T follicular helper cell (primary cell): Measurements from ENCODE around the gene SUSD1.
A peak's percentile ranks its signal among the peaks of the same experiment; 100 is the strongest.

ENCODE experiments used
- DNase-seq: peaks from one replicate; pipeline ENCODE4 v3.0.0-alpha.2; 2020; ENCODE audit warnings: low read depth

SUSD1 gene

GRCh38 chr9:112041536-112042243 is 133.4 kb downstream of the SUSD1 start:
- DNase-seq, result no peak

DNA sequence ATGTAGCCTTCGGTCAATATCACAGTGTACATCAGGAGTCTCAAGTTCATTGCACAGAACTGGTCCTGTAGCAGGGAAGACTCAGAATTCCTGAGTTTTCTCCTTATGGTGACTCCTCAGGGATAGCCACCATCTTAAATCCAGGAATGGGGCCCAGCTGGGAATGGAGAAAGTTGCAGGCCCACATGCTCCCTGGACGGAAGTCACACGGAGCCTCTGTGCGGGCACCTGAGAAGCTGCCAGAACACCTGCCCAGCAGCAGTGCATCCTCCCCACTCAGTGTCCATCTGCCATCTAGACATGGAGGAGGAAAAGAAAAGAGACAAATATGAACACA is 133.9 kb downstream of the SUSD1 start:
- DNase-seq, result no peak

GRCh38 chr9:112038017-112038408 is 137.1 kb downstream of the SUSD1 start:
- DNase-seq, result no peak

DNA sequence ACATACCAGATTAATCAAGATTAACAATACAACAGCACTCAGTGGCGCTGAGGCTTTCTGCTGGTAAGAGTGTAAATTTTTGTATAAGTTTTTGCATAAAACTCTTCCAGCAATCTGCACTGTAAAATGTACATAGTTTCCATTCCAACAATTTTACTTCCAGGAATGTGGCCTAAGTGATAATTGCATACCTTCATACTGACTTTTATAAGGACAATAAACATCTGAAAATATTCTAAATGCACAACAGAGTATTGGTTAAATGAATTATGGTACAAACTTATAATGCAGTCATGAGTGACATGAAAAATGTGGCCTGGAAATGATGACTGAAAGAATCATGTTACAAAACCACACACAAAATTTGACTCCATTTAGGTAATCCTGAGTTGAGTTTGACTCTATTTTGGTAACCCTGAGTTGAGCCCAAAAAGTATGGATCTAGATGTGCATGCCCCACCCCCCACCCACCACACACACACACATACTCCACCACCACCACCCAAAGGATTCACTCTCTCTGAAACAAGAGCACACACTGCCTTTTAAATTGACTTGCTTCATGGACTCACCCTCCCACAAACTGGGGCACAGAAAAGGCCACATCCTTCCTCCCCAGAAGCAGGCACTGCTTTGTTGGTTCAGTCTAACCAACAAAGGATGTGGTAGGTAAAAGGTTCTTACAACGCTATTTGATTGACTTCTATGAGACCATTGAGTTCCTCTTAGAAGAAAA is 137.6 kb downstream of the SUSD1 start:
- peak; percentile 45 for DNase-seq

DNA sequence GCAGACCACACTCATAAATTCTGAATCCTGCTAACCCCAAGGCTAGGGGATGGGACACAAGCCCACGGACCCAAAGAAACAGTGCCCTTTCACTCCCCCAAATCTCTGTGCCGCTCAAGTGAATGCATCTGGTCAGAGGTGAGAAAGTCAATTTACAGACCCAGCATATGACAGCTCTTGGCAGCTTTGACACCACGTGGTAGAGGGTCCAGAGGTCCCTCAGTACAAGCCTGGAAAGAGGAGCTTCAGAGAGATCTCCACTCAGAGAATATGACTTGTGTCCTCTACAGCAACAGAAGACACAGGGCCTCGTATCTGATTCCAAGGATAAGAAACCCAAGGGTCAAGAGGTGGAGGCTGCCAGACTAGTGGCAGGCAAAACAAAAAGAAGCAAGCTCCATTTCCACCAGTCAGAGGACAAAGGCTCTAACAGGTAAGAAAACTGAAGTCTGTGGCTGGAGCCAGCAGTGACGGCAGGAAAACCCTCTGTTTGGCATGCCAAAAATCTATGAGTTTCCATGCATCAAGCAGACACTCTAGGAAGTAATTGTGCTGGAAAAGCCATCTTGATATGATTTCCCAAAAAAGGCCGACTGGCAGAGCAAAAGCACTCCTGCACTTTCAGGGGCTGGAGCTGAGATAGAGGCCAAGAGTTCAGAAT is 139.8 kb downstream of the SUSD1 start:
- no peak for DNase-seq

DNA sequence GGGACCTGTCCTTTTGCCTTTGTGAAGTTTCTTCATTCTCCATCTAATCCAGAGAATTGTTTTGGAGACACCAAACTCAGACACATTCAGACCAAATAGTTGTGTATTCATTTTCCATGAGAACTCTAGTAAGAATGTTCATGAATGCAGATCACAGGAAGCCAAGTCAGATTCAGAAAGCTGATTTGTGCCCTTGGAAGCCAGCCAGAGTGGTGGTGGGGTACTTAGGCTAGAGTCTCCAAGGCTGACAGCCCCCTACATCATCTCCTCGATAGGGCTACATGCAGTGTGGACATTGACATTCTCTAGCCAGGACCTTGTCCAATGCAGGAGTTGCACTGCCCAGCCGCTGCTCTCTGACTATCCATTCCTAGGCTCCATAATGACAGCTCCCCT is 140.9 kb downstream of the SUSD1 start:
- no peak for DNase-seq

DNA sequence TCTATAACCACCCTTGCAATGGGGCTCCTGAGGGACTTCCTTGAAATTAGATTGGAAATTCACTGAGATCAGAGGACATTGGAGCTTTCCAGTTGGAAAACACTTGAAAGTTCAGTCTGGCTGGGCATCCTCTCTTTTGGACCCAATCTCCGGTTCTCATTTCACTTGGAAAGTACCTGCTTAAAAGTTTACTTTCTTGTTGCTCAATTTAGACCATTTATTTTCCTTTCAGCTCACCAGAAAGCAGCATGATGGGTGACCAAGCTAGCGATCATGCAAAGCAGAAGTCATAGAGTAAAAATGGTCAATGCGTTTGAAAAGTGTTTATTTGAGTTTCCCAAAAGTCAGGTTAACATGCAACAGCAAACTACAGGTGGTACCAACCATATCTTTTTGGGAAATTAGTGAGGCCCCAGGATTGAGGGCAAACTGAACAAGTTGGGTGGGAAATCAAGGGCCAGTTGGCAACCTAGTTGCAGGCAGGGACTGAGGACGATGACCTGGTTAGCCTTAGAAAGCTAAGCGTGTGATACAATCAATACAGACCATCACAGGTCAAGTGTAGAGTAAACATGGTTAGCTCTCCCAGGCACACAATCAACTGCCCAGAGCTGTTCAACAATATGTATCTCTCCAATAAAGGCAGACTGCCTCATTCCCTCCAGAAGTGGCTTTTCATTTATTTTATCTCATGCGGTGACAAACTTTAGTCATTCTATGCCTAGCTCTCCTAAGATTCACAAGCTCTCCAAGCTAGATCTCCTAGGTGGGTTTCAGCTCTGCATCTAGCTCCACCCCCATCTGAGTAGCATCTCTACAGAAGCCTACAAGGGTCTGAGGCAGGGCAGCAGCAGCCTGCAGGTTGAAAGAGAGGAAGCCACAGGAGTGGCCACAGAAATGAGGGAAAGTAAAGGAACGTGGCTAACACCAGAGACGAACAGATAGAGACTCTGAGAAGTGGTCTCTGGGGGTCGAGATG is 141.6 kb downstream of the SUSD1 start:
- no peak for DNase-seq

DNA sequence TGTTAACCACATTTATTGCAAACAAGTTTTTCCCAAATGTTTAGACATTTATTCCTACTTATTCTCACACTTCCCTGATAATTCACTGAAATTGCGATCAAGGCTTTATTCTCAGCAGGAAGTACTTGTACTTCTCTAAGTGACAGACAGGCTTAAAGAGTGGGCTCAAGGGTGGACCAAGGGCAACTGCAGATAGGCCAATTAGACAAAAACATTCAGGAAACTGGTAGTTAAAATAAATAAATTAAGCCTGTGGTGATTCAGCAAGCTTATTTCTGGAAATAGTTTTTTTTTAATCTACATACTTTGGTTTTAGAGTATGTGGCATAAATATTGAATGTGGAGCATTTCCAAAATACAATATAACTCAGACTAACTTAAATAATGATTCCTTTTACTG is 142.4 kb downstream of the SUSD1 start:
- no peak for DNase-seq

- DNase-seq, result no peak
Measured at GRCh38 chr9:112032009-112032408, 143.1 kb downstream of the SUSD1 start.

DNA sequence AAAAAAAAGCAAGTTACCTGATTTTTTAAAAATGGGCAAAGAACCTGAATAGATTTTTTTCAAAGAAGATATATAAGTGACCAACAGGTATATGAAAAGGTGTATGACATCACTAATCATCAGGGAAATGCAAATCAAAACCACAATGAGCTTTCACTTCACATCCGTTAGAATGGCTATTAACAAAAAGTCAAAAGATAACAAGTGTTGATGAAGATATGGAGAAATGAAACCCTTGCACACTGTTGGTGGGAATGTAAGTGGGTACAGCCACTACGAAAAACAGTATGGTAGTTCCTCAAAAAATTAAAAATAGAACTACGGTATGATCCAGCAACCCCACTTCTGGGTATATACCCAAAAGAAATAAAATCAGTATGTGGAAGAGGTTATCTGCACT is 143.7 kb downstream of the SUSD1 start:
- no peak for DNase-seq

GRCh38 chr9:112029921-112030444 is 145.1 kb downstream of the SUSD1 start:
- DNase-seq, result no peak

DNA sequence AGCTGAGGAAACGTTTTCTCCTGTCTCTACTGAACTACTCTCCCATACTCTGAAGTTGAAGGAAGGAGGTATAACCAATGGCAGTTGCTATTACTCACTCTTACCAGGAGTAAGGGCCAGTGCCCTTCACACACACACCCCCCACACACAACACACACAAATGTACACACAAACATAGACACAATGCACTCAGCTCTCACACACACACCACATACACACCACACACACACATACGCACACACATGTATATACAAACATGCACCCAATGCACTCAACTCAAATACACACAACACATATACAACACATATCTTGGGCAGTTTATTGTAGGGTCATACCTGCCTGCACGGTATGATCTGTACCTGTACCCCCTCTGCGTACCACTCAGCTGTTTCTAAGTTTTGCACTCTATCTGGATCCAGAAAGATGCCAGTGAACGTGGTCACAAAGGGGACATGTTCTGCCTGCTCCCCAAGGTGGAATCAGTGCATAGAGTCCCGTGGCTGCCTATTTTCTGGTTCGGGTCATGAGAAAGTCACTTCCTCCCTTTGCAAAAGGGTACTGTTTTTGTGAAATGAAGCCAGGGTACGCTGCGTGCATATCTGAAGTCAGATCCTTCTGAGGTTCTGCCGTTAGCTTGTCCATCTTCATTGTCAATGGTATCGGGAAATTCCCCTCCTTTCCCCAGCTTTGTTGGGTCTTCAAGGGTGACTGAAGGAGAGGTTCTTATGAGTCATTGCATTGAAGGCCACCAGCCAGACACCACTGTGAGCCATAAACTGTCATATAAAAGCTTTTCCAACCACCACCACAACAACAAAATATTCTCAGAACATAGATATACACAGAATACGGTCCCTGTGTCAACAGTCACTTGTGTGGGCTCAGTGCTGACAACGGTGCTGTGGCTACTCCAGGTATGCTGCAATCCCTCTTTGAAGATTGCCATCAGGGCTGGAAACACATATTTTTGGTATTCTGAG is 146.6 kb downstream of the SUSD1 start:
- no peak for DNase-seq

DNA sequence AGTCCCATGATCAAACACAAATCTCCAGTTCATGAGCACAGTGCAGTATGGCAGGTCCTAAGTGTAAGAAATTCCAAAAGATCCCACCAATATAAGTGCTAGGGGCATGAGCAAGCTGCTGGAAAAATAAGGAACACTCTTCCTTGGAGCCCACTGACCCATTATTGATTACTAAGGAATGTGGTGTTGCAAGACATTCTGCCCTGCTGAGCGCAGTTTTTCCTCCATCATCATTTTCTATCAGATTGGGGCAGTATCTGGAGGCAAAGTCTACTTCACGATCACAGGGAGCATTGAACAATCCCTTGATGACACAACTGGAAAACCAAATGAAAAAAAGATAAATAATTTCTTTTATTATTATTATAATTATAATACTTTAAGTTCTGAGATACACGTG is 149.2 kb downstream of the SUSD1 start:
- DNase-seq, result no peak

DNA sequence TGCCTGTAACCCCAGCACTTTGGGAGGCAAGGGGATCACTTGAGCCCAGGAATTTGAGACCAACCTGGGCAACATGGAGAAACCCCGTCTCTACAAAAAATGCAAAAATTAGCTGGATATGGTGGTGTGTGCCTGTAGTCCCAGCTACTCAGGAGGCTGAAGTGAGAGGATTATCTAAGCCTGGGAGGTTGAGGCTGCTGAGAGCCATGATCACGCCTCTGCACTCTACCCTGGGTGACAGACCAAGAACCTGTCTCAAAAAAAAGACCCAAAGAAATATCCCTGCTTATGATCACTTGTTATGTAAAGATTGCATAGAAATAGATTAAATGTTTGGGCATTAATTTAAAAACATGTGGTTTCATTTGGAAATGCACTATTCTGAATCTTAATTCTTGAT is 153.4 kb downstream of the SUSD1 start:
- no peak for DNase-seq

GRCh38 chr9:112020680-112021596 is 154.2 kb downstream of the SUSD1 start:
- no peak for DNase-seq

- DNase-seq, result no peak
Measured at GRCh38 chr9:112017878-112018277, 157.2 kb downstream of the SUSD1 start.

DNA sequence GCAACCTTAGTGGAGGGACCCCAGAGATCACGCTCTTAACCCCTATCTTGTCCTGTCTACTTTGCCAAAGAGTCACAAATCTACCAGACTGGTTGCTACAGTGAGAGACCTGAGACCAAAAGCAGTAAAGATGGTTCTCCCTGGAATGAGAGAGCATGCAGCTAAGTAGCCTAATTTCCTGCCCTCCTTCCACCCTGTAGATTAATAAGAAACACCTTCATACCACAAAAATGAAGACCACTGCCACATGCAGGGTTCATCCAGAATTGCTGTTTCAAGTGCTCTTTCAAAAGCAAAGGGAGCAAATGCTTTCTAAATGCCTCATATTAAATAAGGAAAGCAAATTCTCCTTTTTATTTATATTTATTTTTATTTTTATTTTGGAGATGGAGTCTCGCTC is 159.4 kb downstream of the SUSD1 start:
- no peak for DNase-seq

DNA sequence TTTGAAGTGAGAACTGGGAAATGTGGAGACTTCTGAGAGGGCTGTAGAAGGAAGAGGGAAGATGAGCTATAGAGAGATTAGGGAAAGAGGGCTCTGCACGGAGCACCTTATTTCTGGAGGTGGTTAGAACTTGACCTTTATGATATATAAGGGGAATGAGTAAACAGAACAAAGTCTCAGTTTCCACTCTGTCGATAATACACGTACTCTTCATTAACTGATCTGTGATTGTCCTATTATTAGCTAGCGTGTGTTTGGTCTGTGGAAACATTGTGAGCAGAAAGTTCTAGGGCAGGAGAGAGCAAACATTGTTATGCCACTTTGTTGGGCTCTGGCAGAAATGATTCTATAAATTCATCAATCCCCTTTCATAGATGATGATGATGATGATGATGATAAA is 159.9 kb downstream of the SUSD1 start:
- DNase-seq, result no peak

- no peak for DNase-seq
Measured at GRCh38 chr9:112013266-112013665, 161.8 kb downstream of the SUSD1 start.
